ENCODE results near the gene MSANTD2. TPM values are rescaled to one million over a fixed set of nuclear protein-coding genes. Genes with fewer than 3 reads are reported as not detected.

Gene MSANTD2
- total RNA-seq, 1 donor from 2014 or later, result 22.8 TPM

DNA sequence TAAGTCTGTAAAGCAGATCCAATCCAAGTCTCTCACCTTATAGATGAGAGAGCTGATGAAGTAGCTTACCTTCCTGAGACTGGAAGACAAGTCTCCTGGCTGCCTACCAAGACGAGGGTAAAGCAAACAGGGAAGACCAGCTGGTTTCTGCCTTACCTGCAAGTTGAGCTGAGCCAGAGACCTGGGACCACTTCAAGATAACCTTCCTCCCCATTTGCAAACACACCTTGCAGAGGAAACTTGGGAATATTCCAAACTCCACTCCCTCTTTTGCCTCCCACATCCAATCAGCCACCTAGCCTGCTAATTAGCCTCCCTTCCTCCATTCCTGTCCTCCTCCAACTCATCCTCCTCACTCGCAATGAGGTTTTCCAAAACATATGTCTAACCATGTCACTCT is 41.6 kb upstream of the MSANTD2 start:
- Mint-ChIP-seq H3K4me1 (ENCODE audit: low read depth, unreplicated experiment) (peaks cover 6% of the 10 kb centered on the region), H3K27me3 (ENCODE audit: unreplicated experiment) (peaks cover 55% of the 10 kb centered on the region), H3K27ac (ENCODE audit: unreplicated experiment) (no peak overlapping the region), H3K9me3 (ENCODE audit: unreplicated experiment) (peaks cover 5% of the 10 kb centered on the region), H3K4me3 (ENCODE audit: unreplicated experiment) (no peak overlapping the region), H3K36me3 (ENCODE audit: unreplicated experiment) (no peaks in the 10 kb centered on the region)
- DNase-seq, result no peak
- TF ChIP-seq CTCF (IDR thresholded peaks at IDR 0.05; ENCODE audit: partially characterized antibody, unreplicated experiment), result no peak

DNA sequence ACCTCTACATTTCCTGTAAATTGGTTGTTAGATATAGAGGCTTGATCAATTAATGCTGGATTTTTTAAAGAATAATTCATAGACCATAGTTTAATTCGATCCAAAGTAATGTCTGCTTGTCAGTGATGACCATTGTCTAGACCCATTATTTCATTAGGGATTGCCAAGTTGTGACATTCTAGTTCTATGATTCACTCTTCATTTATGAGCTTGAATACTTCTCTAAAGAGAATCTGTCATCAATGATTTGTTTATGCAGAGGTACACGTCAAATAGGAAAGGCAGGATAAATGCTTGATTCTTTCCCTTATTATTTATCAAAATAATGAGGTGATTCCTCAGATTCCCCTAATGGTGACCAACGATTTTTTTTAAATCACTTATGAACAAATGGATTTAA is 41.0 kb upstream of the MSANTD2 start:
- no peak for TF ChIP-seq CTCF (IDR thresholded peaks at IDR 0.05; ENCODE audit: partially characterized antibody, unreplicated experiment)
- Mint-ChIP-seq H3K27ac (ENCODE audit: unreplicated experiment) (no peak overlapping the region), H3K36me3 (ENCODE audit: unreplicated experiment) (no peaks in the 10 kb centered on the region), H3K4me3 (ENCODE audit: unreplicated experiment) (peak overlapping the region; percentile 14), H3K9me3 (ENCODE audit: unreplicated experiment) (peaks cover 5% of the 10 kb centered on the region), H3K27me3 (ENCODE audit: unreplicated experiment) (peaks cover 51% of the 10 kb centered on the region), H3K4me1 (ENCODE audit: low read depth, unreplicated experiment) (peaks cover 6% of the 10 kb centered on the region)
- no peak for DNase-seq

- no peak overlapping the region for H3K27ac Mint-ChIP-seq (ENCODE audit: unreplicated experiment)
- peak overlapping the region; percentile 14 for H3K4me3 Mint-ChIP-seq (ENCODE audit: unreplicated experiment)
- H3K36me3 Mint-ChIP-seq (ENCODE audit: unreplicated experiment), result no peaks in the 10 kb centered on the region
- no peak for DNase-seq
- no peak for TF ChIP-seq CTCF (IDR thresholded peaks at IDR 0.05; ENCODE audit: partially characterized antibody, unreplicated experiment)
- peaks cover 46% of the 10 kb centered on the region for H3K27me3 Mint-ChIP-seq (ENCODE audit: unreplicated experiment)
- peaks cover 5% of the 10 kb centered on the region for H3K9me3 Mint-ChIP-seq (ENCODE audit: unreplicated experiment)
- H3K4me1 Mint-ChIP-seq (ENCODE audit: low read depth, unreplicated experiment), result peaks cover 6% of the 10 kb centered on the region
Observed at GRCh38 chr11:124840666-124841065, 40.5 kb upstream of the MSANTD2 start.

GRCh38 chr11:124839972-124840621 is 39.9 kb upstream of the MSANTD2 start:
- Mint-ChIP-seq H3K9me3 (ENCODE audit: unreplicated experiment) (peaks cover 5% of the 10 kb centered on the region), H3K4me3 (ENCODE audit: unreplicated experiment) (peak overlapping the region; percentile 72), H3K27me3 (ENCODE audit: unreplicated experiment) (peaks cover 43% of the 10 kb centered on the region), H3K27ac (ENCODE audit: unreplicated experiment) (no peak overlapping the region), H3K36me3 (ENCODE audit: unreplicated experiment) (no peaks in the 10 kb centered on the region), H3K4me1 (ENCODE audit: low read depth, unreplicated experiment) (peaks cover 6% of the 10 kb centered on the region)
- no peak for DNase-seq
- no peak for TF ChIP-seq CTCF (IDR thresholded peaks at IDR 0.05; ENCODE audit: partially characterized antibody, unreplicated experiment)

- no peak for TF ChIP-seq CTCF (IDR thresholded peaks at IDR 0.05; ENCODE audit: partially characterized antibody, unreplicated experiment)
- DNase-seq, result peak; percentile 60
- no peaks in the 10 kb centered on the region for H3K36me3 Mint-ChIP-seq (ENCODE audit: unreplicated experiment)
- peaks cover 6% of the 10 kb centered on the region for H3K9me3 Mint-ChIP-seq (ENCODE audit: unreplicated experiment)
- H3K27me3 Mint-ChIP-seq (ENCODE audit: unreplicated experiment), result peaks cover 39% of the 10 kb centered on the region
- H3K4me1 Mint-ChIP-seq (ENCODE audit: low read depth, unreplicated experiment), result peaks cover 6% of the 10 kb centered on the region
- H3K4me3 Mint-ChIP-seq (ENCODE audit: unreplicated experiment), result peak overlapping the region; percentile 76
- H3K27ac Mint-ChIP-seq (ENCODE audit: unreplicated experiment), result no peak overlapping the region
Observed at GRCh38 chr11:124839128-124839971, 39.1 kb upstream of the MSANTD2 start.

Data from glutamatergic neuron (in vitro differentiated cells).